HG03354 (cell line): Measurements from ENCODE around the gene DNER.
"Not testable (repeated sequence)": the region's sequence is repeated elsewhere in the genome, so short reads cannot be mapped to it uniquely, and the experiment has no call there.

Source experiments
- ATAC-seq: cut with Tn5 transposase; IDR thresholded peaks from one replicate; pipeline ENCODE4 v1.9.1; 2021; ENCODE audit warnings: mild to moderate bottlenecking; ENCODE audit not compliant: unreplicated experiment, poor library complexity, severe bottlenecking

The DNER gene

DNA sequence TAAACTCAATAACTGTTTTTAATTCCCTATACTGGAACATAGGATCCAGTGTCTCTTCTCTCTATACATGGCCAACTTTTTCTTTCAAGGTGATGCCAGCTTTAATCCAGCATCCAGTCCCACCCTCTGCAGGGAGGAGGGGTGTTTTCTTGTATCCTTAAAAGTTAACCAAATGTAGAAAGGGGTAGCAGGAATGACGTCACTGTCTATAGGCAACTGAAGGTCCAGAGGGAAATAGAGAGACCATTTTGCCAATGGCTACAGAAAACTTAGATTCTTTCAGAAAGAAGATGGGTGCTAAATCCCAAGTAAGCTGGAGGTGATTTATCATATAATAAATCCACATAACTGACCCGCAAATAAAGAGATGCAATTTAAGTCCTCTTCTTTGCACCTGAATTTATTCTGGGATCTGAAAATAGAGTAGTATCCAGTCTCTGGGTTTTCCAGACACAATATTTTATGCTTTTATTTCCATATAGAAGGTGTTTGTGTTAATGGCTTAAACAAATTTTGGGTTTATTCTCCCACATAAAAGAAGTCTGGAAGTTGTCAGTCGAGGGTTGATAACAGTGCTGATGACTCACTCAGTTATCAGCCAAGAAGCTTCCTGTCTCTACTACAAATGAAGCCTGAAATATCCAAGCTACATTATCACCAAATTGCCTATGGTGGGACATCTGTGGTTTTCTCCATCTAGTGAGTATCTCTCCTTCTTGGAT is 5.7 kb upstream of the DNER start:
- no peak for ATAC-seq

DNA sequence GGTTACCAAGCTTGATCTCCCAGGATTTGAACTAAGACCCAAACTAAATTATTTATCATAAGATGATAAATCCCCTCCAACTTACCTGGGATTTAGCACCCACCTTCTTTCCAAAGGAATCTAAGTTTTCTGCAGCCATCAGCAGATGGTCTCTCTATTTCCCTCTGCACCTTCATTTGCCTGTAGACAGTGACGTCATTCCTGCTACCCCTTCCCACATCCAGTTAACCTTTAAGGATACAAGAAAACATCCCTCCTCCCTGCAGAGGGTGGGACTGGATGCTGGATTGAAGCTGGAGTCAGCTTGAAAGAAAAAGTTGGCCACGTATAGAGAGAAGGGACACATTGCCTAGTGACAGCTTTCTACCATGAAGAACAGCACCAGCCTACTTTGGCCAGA is 3.7 kb upstream of the DNER start:
- ATAC-seq, result no peak

DNA sequence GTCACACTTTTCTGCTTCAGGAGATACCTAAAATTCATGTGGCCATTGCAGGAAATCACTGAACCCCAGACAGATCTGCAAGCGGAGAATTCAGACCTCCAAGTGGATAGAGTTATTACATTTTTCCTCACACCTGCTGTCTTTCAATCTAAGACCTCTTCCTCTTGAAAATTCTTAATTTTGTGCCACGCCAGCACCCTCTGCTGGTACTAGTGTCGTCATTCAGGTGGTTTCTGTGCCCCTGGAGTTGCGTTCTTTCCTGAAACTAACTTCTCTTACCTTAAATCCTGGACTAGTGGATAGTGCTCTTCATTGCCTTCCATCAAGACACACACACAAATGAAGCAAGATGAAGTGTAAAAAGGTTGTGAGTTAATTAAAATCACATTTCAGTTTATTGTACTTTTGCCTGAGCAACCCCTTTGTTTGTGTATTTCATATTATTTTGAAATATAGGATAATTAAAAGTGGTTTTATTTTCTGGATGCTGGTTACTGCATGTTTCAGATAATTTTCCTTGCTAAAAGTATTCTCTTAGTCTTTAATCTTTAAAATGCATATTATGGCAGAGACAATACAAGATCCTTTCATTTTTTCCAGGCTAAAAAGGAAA is 1.6 kb upstream of the DNER start:
- ATAC-seq, result no peak

DNA sequence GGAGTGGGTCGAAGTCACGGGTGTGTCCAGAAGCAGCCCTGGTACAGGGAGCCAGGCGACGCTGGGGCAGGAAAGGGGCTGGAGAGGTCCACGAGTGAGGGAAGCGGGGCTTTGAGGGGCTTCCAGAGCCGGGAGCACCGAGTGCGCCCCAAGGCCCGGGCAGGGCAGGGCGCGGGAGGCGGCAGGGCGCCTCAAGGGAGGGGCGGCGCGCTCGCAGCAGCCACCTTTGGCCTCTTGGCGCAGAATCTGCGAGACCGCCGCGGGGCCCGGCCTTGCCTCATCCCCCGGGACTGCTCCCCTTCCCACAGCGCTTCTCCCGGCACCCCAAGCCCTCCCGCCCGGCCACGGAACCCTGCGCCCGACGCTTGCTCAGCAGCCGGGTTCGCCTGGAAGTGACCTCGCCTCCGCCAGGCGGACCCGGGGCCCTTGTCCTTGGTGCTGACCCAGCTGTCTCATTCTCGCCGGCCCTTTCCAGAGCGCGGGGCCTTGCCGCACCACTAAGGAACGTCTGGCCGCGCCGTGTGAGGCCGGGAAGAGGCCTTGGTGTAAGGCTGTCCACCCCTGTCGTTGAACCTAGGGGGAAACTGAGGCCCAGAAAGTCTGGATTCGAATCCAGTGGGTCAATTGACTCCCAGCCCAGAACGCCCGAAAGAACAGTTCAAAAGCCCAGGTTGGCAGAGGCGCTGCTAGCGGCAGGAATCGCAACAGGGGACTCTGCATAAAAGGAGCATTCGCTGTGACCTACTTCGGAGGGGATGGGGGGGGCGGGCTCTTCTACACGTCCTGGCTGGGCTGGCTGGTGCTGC is 584 bp upstream of the DNER start:
- ATAC-seq, result peak; percentile 42

DNA sequence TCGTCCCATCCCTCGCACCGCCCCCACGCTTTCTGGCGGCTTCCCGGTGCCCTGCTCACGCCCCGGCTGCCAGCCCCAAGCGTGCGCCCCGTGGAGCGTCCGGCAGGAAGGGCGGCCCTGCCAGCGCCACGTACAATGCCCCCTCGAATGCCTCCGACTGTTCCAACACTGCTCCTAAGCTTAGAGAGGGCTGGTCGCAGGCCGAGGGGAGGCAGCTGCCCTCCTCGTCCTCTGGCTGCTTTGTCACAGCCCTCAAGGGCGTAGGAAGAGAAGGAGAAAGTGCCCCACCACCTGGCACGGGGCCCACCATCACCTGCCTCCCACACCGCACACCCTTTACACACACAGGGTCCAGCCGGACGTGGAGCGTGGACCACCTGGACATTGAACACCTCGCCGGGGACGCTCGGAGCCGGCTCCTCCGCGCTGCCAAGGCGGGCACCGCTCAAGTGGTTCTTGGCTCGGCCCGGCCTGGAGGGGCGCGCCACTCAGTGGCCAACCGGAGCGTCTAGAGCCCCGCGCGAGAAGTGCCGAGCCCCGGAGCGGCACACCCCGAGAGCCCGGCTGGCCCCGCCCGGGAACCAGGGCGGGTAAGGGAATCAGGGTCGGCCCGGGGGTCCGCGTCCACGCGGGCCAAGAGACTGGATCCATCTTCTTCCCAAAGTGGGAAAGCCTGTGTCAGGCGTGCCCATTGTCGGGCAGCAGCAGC is 830 bp downstream of the DNER start:
- ATAC-seq, result peak; percentile 35

DNA sequence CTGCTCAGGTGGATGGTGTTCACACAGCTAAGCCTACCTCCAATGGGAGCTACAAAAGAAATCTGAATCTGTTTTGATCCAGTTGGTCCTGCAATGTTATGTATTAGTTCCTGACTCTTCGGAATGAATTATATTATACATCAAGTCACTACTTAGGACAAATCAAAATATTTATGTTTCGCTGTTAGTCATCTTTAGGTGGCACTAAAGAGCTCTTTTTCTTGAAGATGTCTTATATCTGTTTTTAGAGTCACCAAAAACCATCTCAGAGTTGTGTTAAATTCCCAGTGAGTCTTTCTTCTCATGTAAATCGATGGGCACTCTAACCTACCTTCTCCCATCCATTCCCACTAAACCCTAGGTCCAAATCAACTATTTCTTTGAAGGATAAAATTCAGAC is 2.2 kb downstream of the DNER start:
- ATAC-seq, result no peak

DNA sequence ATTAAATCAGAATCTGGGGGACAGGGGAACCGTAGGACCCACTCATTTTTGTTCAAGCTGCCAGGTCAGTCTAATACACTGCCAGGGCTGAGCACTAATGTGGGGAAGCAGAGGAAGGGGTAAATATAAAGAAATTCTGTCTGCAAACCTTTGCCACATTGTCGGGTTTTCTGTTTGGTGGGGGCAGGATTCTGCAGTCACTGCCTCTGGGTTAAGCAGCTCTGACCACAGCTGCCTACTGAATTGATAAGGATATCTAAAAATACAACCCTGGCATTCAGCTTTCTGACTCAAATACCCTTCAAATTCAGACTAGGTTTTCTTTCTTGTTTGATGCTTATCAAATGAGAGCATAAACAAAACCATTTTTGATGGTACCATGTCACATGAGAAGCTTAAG is 6.0 kb downstream of the DNER start:
- ATAC-seq, result no peak

DNA sequence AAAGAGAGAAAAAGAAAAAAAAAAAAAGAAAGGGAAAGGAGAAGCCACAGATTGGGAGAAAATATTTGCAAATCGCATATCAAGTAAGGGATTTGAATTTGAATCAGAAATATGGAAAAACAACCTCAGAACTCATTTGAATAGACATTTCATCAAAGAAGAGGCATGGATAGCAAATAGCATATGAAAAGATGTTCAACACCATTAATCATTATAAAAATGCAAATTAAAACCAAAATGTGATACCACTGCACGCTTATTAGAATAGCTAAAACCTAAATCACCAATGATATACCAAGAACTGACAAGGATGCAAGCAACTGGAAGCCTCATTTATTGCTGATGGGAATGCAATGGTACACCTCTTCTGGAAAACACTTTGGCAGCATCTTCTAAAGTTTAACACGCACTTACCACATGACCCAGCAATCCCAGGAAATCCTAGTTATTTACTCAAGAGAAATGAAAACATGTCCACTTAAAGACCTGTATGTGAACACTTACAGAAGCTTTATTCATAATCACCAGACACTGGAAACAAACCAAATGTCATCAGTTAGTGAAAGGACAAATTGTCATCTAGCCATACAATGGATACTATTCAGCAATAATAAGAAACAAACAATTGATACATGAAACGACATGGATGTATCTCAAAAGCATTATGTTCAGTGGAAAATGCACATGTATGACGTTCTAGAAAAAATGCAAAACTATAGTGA is 10.3 kb downstream of the DNER start:
- ATAC-seq, result no peak

DNA sequence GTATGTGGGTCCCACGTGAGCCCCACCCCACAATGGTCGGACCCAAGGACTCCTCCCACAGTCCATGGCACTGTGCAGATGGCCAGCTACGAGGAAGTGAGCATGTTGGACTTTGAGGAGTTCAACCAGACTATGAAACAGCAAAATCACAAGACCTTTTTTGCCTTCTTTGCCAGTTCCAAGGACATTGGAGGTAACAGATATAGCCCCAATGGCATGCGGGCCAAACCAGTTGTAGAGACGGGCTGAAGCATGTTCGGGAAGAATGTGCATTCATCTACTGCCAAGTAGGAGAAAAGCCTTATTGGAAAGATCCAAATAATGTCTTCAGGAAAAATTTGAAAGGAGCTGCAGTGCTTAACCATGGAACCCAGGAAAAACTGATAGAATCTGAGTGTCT is 12.6 kb downstream of the DNER start:
- no peak for ATAC-seq

DNA sequence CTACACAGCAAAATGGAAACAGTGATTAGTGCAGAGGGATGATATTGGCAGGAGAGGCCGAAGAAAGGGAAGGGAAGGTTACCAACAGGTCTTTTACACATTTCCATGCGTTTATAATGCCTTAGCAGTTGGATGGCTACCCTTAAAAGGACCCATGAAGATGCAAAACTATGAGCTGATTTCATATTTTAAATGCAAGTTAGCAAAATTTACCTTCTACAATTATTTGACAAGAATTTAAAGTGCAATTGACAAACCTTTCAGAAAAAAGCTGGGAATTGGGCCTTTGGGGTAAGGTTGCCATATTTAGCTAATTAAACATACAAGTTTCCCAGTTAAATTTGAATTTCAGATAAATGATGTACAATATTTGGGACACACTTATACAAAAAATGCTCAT is 13.3 kb downstream of the DNER start:
- ATAC-seq, result no peak

DNA sequence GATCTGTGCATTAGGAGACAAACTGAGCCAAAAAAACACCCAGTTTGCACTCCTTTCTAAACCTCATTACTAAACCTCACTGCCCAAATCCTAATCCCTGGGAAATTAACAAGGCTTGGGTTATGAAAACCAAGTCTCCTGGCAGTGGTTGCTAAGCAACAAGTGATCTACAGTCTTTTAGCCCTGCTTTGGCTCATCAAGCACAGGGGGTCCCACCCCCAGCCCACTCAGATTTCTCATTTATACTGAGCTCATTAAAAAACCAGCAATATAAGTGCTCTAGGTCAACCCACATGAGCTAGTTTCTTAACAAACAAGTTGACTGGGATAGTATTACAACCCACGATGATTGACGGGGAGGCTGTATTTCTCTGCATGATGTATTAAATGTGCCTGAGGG is 18.4 kb downstream of the DNER start:
- ATAC-seq, result no peak

DNA sequence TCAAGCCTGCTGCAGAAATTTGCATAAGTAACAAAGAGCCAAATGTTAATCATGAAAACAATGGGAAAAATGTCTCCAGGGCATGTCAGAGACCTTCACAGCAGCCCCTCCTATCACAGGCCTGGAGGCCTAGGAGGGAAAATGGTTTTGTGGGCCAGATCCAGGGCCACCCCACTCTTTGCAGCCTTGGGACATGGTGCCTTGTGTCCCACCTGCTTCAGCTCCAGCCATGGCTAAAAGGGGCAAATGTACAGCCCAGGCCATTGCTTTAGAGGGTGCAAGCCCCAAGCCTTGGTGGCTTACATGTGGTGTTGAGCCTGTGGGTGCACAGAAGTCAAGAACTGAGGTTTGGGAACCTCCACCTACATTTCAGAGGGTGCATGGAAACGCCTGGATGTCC is 20.5 kb downstream of the DNER start:
- not testable (repeated sequence) for ATAC-seq

DNA sequence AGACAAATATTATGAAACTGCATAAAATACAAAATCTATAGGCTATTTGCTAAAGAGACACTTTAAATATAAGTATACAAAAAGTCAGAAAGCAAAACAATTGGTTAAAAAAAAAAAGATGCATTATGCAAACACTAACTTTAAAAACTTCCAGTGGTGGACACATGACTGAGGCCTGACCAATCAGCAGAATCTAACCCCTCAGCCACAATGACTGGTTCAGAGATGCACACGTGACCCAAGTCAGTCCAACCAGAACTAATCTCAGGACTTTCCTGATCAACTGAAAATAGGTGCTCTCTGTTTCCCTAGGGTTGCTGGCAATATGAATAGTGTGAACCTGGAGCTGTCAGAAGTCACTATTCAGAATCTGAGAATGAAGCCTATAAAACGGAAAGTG is 22.7 kb downstream of the DNER start:
- no peak for ATAC-seq

DNA sequence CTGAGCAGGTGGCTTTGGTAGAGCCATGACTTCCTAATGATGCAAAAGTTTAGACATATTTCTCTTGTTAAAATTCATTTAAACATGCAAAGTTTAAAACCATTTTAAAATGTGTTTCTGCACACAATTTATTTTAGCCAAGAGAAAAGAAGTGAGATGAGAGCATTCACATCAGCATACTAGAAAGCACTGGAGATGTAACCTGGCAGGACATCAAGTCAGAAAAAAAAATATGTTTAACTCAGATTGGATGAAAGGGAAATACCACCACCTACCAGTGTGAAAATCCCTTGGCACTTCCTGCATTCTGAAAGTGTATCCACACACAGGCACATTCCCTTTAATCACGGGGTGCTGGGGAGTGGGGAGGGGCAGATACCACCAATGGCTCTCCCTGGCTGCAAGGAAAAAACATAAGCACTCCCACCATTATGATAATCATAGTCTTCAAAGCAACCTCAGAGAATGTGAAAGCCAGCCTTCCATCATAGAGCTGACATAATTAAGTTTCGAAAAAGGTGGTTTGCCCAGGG is 25.0 kb downstream of the DNER start:
- no peak for ATAC-seq

DNA sequence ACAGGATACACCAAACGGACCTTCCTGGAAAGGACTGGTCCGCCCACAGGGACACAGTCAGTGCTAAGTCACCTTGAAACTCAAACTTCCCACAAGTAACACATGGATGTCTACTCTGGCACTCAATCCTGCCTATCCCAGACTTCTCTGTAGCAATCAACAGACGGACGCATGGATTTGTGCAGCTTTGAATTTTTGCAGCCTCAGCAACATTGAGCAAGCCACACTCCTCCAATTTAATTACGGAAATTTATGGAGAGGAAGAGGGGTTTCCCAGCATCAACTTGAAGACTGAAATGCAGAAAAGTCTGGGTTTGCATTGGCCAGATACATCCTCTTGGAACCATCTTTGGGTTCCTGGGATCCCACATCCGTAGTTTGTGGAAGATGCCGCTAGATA is 26.2 kb downstream of the DNER start:
- ATAC-seq, result no peak

DNA sequence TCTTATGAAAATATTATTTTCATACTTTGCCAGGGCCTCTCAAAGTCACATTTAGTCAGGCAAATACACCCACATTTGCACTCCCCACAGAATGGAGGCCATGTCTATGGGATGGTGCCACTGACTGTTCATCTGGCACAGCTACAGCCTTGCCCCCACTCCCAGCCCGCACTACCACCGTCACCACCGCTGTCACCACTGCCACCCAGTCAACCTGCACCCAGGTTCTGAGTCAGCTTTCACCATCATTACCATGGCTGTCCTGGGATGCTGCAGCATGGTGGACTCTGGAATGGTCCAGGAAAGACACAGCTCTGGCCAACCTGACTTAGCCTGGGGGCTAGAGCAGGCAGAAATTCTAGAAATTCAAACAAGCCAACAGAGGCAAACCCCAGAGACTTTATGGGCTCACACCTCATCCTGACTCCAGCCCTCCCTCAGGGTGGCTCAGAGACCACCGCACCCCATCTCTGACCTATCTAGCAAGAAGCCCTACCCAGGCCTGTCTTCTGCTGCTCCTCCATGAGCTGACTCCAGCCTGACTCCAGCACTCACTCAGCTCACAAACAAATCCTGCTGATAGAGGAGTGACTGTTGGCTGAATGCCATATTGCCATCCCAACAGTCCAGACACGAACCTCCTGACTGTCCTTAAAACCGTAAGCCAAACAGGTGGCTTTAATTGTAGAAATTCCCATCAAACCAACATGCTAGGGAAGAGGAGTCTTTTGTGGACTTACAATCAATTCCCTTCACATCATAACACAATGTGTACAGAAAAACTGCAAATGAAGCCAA is 28.0 kb downstream of the DNER start:
- no peak for ATAC-seq

DNA sequence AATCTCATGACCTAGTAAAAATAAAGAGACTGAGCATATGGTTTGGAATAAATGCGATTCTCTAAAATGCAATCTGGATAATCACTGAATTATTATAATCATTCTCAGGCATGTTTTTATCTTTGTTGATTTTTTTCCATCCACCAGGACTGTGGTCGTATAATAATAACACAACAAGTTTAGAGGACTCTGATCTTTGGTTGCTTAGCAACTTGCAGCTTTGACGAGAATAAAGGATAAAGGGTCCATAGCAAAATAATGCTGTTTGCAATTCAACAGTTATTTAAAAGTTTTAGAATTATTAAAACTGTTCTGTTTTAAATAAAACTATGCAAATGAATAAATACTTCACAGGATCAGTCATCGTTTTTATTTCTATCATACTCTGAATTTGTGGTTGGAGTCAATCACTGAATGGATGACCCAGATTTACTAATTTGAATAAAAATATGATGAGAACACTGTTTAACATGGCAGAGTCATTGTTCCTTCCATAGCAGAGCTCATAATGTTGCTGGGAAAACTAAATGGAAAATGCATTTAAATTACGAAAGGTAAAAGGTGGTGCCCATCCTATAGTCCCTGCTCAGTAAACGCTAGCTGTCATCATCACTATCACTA is 29.3 kb downstream of the DNER start:
- ATAC-seq, result no peak

DNA sequence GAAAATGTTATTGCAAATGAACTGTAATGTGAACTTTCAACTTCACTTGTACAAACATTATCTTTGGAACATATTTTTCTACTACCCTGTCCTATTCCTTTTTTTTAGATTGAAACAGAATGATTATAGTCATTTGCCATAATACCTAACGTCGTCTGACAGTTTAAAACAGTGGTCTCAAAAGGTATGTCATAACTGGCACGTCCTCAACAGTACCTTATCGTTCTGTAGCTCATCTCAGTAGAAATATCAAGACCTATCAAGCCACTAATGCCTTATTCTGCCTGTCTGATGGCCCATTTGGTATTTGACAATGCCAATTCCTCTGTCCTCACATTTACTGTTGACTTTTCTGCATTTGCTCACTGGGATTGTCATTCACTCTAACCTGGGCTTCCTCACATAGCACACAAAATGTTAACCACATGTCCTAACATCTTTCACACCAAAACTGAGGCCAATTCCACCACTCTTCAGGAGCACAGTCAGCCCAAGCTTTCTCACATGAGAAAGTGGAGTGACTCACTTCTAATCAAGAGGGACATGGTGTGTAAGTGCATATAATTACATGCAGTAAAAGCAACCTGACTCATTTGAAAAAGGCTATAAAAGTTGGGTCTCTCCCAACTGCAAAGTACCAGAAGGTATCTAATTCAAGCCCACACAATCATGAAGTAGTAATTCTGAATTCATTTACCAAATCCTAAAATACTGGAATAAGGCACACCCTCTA is 34.8 kb downstream of the DNER start:
- no peak for ATAC-seq
